HG03159 (cell line): ENCODE results near the gene TUT7.
"Not testable (repeated sequence)": the region's sequence is repeated elsewhere in the genome, so short reads cannot be mapped to it uniquely, and the experiment has no call there.

ENCODE experiments used
- ATAC-seq: cut with Tn5 transposase; IDR thresholded peaks from one replicate; pipeline ENCODE4 v1.9.1; 2021; ENCODE audit warnings: mild to moderate bottlenecking, moderate library complexity; ENCODE audit not compliant: unreplicated experiment

Gene TUT7

GRCh38 chr9:86312959-86313358 is 41.3 kb downstream of the TUT7 start:
- ATAC-seq: not testable (repeated sequence)

- no peak for ATAC-seq
Observed at GRCh38 chr9:86308687-86309086, 45.5 kb downstream of the TUT7 start.

- no peak for ATAC-seq
Observed at GRCh38 chr9:86304236-86304730, 49.9 kb downstream of the TUT7 start.

GRCh38 chr9:86303316-86303975 is 50.8 kb downstream of the TUT7 start:
- no peak for ATAC-seq

DNA sequence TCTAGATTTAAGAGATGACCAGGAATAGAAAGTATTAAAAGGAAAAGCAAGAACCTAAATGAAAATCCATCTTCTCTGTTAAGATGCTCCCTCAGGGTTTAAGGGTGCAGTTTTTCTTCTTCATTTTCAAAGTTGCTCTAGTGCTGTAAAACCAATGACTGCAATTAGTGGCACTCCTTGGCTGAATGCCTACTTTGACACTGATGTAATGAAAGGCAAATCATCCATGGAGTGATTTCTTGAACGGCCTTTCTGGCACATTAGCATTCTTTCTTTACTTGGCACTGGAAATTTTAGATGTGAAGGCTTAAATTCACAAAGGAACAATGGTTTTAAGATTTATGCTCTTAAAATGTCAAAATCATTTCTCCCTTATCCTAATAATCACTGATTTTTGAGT is 52.5 kb downstream of the TUT7 start:
- no peak for ATAC-seq

DNA sequence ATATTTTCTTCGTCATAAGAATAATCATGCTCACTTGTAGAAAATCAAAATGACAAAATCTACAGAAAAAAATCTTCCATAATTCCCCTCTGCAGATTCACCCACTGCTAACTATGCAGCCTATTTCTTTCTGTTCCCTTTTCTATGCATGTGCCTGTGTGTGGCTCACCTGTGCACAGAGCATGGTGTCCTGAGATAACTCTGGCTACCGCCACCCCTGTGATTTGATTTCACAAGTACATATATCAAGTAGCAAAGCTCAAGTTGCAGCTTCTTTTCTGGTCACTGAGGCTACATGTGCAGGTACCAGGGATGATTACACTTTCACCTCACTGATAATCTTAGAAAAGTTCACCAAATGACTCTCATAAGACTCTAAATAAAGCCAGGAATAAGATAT is 53.5 kb downstream of the TUT7 start:
- ATAC-seq: no peak

DNA sequence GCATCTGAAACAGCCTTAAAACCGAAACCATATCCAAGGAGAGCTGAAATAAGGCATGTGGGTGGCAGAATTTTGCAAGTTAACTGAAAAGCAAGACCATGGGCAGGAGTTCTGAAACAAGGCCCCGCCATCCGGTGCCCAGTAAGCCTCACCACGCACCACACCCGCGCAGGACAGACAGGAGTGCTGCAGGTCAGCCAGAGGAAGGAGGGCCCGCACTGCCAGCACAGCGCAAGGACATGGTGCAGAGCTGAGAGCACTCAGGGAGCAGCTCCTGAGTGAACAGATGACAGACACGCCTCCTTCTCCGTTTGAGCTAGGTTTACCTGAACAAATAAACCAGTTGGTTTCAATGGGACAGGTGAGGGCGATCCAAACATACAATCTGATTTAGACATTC is 55.3 kb downstream of the TUT7 start:
- ATAC-seq: no peak

DNA sequence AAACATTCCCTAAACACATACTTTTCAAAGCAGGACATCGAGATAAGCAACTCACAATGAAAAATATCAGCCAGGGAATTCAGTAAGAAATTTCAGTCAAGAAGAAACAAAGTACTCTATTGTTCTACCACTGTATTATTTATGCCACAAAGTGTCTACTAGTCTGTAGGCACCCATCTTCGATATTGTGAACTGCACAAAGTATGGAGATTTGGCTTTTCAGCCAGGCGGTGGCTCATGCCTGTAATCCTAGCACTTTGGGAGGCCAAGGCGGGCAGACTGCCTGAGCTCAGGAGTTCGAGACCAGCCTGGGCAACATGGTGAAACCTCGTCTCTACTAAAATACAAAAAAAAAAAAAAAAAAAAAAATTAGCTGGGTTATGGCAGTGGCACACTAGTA is 63.9 kb downstream of the TUT7 start:
- ATAC-seq: not testable (repeated sequence)

- no peak for ATAC-seq
Observed at GRCh38 chr9:86288499-86289198, 65.6 kb downstream of the TUT7 start.

DNA sequence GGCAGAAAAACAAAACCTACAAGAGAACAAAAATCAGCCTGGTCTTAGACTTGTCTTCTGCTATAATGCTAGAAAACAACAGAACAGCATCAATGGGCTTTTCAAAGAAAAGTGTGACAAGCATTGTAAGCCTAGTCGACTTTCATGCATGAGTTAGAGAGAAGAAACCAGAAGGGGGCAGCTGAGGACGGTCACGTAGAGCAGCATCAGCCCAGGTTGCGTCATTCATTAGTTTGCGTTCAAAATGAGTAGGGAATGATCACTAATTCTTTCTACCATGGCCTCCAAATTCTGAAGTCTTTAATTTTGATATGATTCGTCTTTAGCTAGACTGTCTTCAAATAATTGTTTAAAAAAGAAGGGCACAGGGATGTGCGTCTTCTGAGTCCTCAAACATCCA is 67.2 kb downstream of the TUT7 start:
- no peak for ATAC-seq

DNA sequence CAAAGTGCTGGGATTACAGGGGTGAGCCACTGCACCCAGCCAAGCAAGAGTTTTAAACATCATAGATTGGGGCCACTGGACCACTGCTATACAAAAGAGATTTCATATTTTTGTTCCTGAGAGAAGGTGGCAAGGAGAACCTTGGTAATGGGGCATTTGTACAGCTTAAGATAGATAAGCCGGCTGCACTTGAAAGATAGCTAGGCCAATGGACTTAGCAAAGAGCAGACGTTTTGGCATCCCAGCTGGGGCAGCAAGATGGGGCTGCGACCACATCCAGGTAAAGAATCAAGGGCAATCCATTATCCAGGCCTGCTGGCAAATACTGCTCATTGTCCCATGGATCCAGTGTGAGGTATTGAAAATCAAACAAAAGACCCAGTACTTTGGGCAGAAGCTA is 67.9 kb downstream of the TUT7 start:
- ATAC-seq: no peak

DNA sequence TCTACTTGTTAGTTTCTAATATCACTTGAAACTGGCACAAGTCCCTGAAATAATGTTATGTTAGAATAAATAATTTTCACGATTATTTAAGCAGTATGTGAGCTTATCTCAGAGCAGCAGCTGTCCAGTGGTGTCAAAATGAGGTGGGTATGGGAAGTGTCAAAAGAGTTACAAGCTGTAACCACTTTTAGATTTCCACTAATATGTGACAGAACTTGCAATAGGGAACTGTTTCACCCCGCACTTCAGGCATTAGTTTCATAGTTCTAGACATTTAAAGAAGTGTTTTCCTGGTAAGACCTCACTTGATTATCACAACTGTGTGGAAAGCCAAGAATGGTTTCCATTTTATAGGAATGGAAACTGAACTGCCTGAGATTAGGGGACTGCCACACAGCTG is 68.9 kb downstream of the TUT7 start:
- ATAC-seq: no peak

DNA sequence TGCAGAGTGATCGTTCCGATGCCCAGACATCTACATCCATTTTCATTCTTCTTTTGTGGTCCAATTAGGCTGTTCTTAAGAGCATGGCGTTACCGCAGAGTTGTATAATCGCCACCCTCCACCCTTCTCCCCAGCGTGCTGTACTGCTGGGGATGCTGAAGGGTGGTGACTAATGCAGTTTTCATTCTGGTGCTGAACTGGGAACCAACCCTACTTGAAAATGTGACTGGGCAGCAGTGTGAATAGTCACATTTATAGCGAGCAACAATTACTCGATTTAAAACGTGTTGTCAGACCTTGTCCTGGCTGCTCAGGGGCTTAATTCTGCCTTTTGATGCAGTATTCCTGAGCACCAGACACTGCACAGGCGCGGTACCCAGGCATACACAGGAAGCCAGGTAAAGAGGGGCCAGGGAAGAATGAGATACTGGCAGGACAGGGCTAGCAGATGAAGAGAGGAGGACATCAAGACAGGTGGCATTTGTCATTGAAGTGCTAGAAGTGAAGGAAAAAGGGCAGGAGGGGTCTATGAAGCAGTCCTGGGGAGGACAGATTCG is 71.2 kb downstream of the TUT7 start:
- ATAC-seq: peak; percentile 21

GRCh38 chr9:86282077-86282978 is 71.9 kb downstream of the TUT7 start, which contains the start of gene ISCA1:
Gene ISCA1 (minus strand): TSS chr9:86282538. CDS start chr9:86282458, 80 bp downstream.
- ATAC-seq: peak; percentile 80

- ATAC-seq: peak; percentile 38
Observed at GRCh38 chr9:86281593-86282076, 72.6 kb downstream of the TUT7 start.

DNA sequence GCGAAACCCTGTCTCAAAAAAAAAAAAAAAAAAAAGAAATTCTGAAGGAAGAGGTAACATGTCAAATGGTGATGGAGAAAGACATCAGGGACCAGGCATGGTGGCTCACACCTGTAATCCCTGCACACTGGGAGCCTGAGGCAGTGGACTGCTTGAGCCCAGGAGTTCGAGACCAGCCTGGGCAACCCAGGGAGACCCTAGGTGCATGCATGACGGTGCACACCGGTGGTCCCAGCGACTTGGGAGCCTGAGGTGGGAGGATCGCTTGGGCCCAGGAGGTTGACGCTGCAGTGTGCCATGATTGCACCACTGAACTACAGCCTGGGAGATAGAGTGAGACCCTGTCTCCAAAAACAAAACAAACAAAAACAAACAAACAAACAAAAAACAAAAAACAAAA is 73.6 kb downstream of the TUT7 start:
- no peak for ATAC-seq

DNA sequence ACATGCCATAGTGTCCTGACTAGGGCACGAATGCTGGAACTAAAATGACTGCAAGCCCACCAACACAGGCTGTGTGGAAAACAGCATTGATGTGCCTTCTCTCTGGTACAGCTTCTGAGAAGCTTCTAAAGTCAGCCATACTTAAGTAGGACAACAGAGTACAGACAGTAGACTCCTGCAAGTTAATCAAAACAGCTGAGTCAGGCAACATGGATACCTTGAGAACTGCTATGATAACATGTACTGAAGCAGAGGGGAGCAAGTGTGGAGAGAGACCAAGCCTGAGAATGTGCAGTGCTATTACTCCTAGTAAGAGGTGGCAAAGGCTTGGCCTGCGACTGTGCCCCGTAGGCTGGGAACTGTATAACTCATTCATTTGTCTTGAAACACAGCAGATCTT is 74.4 kb downstream of the TUT7 start:
- no peak for ATAC-seq

- no peak for ATAC-seq
Observed at GRCh38 chr9:86277072-86277471, 77.1 kb downstream of the TUT7 start.

DNA sequence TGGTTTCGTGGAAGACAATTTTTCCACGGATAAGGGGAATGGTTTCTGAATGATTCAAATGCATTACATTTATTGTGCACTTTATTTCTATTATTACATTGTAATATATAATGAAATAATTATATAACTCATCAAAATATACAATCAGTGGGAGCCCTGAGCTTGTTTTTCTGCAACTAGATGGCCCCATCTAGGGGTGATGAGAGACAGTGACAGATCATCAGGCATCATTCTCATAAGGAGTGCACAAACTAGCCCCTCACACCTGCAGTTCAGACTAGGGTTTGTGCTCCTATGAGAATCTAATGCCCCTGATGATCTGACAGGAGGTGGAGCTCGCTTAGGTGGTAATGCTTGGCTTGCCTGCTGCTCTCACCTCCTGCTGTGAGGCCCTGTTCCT is 78.2 kb downstream of the TUT7 start:
- no peak for ATAC-seq

DNA sequence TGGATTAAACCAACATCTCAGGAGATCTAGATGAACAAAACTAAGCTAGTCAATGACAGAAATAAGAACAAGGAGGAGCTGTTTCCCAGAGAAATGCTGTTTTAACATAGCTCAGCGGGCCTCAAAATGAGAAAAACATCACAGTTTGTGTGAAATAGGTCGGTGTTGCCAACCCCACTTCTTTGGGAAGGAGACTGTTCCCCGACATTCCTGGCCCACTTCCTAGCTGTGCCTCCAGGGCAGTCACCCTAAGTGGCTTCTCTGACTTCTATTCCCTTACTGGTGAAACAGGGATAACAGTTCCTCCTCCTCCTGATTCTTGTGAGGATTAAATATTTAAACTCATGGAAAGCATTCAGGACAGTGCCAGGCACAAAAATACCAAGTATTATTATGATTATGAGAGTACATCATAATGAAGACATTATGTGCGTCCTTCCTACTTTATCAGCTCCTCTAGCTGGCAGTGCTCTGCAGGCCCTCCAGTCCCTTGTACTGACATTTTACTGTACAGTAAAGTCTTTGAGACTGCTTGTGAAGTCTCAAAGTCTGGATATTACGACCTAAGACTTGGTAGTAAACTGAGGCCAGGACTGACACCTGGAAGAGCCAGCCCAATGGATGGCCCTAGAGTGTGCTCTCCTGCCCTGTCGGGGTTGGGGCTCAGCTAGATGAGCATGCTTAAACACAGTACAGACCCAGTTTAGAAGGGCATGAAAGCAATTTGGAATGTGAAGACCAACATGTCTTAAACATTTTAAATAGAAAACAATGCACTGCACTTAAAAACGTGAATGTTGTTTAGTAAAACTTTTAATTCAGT is 79.2 kb downstream of the TUT7 start:
- ATAC-seq: no peak
